ENCODE data around the gene KANSL1.
"Not testable (repeated sequence)": the region's sequence is repeated elsewhere in the genome, so short reads cannot be mapped to it uniquely, and the experiment has no call there.

The KANSL1 gene

GRCh38 chr17:46110219-46110618, 83.0 kb downstream of the KANSL1 start:
- DNase-seq (ENCODE audit: low read depth in 2 of 2): no peak

- DNase-seq (ENCODE audit: low read depth in 2 of 2): no peak
Observed at GRCh38 chr17:46109603-46110189, 83.5 kb downstream of the KANSL1 start.

GRCh38 chr17:46108550-46109110, 84.6 kb downstream of the KANSL1 start:
- no peak for DNase-seq (ENCODE audit: low read depth in 2 of 2)

DNA sequence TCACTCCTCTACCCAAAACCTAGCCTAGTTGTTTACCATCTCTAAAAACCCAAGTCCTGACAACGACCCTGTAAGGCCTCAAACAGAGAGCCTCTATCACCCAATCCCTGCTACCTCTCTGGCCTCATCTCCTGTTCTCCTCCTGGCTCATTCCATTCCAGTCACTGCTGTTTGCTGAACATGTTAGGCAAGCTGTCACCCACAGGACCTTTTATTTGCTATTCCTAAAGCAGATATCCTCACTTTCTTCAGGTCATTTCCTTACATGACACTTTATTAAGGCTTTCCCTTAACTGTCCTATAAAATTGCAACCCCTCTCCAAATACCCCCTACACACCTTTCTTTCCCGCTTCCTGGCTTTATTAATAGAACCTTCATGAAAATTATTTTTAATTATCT, 85.1 kb downstream of the KANSL1 start:
- DNase-seq (ENCODE audit: low read depth in 2 of 2): no peak

- DNase-seq (ENCODE audit: low read depth in 2 of 2): no peak
Observed at GRCh38 chr17:46106966-46107644, 86.1 kb downstream of the KANSL1 start.

DNA sequence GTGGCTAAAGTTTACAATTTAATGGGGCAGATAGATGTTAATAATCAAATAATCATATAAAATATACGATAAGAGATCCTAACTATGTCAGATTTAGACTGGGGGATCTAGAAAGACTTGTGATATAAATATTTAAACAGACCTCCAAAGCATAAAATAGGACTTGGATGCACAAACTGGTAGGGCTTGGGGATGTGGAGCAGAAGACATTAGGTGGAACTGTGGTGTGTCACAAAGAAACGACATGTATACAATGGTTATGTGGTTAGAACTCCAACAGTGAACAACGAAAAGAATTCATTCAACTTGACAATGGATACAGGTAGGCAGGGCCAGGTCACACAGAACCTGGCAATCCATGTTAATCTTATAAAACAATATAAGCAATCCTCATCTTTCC, 90.4 kb downstream of the KANSL1 start:
- not testable (repeated sequence) for DNase-seq (ENCODE audit: low read depth in 2 of 2)

DNA sequence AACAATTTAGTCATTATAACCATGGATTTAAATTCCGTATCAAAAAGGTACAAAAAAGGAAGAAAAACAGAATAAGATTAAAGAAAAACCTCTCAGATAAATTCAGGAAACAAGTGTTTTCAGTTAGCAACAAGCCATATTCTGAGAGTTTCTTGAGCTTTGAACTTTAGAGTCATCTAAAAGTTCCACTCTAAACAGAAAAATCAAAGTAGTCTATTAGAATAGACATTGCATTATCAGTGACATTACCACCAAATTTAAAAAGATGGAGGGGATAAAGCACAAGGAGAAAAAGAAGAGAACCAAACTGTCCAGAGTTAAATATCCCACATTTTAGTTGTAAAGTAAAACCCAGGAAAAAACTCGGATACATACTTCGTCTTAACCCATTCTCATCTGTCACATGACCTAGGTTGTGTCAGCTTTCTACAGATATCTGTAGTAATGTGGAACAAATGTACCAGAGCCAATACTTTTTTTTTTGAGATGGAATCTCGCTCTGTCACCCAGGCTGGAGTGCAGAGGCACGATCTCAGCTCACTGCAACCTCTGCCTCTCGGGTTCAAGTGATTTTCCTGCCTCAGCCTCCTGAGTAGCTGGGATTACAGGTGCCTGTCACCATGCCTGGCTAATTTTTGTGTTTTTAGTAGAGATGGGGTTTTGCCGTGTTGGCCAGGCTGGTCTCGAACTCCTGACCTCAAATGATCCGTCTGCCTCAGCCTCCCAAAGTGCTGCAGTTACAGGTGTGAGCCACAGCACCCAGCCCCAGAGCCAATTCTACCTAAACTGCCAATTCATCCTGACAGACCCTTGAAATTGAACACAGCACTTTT, 91.2 kb downstream of the KANSL1 start:
- DNase-seq (ENCODE audit: low read depth in 2 of 2): not testable (repeated sequence)

DNA sequence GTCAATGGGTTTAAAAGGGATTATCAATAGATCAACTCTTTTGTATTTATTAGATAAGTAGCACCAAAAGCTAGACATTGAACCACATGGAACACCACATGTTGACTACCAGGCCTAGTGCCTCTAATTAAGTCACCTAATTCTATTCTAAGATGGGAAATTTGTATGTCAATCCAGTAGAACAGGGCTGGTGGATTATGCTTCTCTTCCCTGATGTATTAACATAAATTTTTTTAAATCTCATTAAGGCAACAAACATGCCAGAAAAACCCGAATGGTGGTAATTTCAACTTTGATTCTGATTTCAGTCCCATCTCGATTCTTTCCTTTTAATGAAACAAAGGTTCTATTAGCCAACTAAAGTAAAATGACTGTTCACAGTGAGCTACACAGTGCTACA, 92.6 kb downstream of the KANSL1 start:
- DNase-seq (ENCODE audit: low read depth in 2 of 2): no peak

GRCh38 chr17:46099865-46100264, 93.4 kb downstream of the KANSL1 start:
- no peak for DNase-seq (ENCODE audit: low read depth in 2 of 2)

GRCh38 chr17:46097497-46097896, 95.7 kb downstream of the KANSL1 start:
- DNase-seq (ENCODE audit: low read depth in 2 of 2): no peak

GRCh38 chr17:46092991-46093390, 100.2 kb downstream of the KANSL1 start:
- DNase-seq (ENCODE audit: low read depth in 2 of 2): no peak

- no peak for DNase-seq (ENCODE audit: low read depth in 2 of 2)
Observed at GRCh38 chr17:46090871-46091270, 102.4 kb downstream of the KANSL1 start.

DNA sequence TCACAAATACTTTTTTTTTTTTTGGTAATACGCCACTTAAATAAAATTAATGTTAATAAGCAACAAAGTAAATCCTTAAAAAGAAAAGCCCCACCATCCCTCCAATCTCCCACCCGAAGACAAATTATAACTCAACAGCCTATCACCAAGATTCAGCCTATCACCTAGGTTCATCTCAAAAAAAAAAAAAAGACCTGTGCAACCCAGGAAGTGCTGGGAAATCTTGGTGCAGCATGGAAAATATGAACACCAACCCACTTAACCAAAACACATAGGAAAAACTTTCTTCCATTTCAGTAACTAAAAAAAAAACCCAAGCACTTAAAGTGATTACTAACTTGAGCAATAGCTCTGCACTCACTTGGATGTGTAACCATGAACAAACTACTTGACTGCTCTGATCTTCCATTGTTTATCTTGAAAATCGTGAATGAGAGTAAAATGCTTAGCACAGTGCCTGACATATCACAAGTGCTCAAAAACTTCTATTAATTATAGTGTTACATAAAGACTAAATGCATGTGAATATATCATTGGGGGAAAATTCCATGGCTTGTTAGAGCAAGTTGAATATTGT, 103.8 kb downstream of the KANSL1 start:
- DNase-seq (ENCODE audit: low read depth in 2 of 2): no peak

DNA sequence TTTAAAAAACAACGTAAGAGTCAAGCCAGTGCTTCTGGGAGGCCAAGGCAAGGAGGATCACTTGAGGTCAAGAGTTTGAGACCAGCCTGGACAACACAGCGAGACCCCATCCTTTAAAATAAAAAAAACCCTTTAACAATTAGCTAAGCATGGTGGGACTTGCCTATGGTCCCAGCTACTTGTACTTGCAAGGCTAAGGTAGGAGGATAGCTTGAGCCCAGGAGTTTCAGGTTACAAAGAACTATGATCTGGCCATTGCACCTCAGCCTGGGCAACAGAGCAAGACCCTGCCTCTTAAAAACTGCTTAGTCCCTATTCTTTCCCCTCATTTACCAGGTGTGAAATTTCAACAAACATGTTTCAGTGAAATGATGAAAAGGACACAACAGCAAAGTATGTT, 104.6 kb downstream of the KANSL1 start:
- no peak for DNase-seq (ENCODE audit: low read depth in 2 of 2)

DNA sequence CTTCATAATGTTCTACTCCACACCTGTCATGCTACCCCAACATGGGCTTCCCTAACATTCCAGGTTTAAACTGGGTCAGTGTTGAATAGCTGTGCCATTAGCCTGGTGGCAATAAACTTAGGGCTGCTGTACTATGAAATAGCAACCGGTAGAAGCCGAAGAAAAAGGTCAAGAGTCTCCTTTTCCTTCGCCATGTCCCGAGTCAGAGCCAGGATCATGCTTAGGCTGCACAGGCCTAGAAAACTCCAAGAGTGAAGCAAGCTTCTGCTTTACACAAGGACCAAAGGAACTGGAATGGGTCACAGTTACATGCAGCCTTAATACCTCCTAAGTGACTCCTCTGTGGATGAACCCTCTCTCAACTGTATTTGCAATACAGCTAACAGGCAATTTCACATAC, 105.4 kb downstream of the KANSL1 start:
- not testable (repeated sequence) for DNase-seq (ENCODE audit: low read depth in 2 of 2)

GRCh38 chr17:46086821-46087220, 106.4 kb downstream of the KANSL1 start:
- DNase-seq (ENCODE audit: low read depth in 2 of 2): no peak

DNA sequence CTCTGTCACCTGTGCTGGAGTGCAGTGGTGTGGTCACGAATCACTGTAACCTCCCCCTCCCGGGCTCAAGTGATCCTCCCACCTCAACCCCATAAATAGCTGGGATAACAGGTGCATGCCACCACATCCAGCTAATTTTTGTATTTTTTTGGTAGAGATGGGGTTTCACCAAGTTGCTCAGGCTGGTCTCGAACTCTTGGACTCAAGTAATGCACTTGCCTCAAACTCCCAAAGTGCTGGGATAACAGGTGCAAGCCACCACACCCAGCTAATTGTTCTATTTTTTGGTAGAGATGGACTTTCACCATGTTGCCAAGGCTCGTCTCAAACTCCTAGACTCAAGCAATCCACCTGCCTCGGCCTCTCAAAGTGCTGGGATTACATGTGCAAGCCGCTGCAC, 107.7 kb downstream of the KANSL1 start:
- no peak for DNase-seq (ENCODE audit: low read depth in 2 of 2)

DNA sequence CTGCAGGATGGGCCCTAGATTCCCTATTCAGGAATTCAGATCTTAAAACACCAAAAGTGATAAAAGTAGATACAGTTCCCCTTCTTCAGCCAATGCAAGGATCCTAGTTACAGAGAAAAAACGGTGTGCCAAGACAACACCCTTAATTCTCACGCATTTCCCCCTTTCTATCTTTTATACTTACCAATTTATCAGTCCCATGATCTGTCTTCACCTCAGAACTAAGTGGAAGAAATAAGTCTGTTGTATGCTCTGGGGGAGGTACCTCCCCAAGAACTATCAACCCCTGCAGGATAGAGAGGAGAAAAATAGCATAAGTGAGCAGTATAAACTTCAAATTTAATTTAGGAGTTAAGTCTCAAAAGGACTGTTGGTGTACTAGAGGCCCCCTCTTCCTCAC, 111.0 kb downstream of the KANSL1 start:
- DNase-seq (ENCODE audit: low read depth in 2 of 2): no peak

DNA sequence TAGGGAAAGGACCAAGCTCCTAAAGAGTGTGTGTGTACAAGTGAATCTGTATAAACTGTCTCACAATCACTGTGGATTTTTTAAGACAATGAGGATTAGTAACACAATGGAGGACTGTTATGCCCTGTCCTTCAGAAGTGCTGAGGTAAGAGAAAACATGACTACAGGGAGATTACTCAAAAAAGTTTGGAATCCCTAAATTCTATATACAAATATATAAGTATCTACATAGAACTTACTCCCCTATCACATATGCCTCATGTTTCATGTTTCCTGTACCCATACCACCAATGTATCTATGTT, 112.3 kb downstream of the KANSL1 start:
- DNase-seq (ENCODE audit: low read depth in 2 of 2): no peak

DNA sequence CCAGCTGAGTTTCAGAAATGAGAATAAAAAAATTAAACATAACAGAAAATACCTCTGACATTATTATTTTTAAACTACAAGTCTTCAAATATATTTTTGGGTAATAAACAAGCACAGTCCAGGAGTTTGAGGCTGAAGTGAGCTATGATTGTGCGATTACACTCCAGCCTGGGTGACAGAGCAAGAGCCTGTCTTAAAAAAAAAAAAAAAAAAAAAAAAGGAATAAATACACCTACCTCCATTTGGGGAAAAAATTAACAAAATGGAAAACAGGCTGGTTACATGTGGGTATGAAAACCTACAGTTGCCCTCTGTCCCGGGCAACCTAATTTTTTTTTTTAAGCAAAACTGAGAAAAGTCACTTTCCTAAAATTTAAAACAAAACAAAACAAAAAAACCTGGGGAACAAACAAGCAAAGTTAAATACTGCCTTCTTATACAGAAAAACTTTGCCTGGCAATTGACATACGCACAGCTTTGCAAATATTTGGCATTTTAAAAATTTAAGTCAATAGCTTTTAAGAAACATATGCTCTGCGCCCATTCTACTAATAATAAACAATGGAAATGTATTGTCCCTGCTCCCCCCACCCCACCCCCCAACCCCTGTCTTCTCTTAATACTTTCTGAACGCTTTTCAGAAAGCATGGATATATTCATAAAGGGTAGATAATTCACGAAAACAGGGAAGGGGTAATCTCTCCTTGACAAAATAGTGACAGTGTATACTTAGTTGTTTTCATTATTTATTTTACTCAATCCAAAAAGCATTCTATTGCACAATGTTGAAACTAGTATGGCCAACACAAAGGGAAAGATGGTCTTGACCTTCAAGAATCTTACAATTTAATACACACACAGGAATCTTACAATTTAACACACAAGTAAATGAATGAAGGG, 112.9 kb downstream of the KANSL1 start:
- no peak for DNase-seq (ENCODE audit: low read depth in 2 of 2)

- no peak for DNase-seq (ENCODE audit: low read depth in 2 of 2)
Observed at GRCh38 chr17:46078675-46079074, 114.6 kb downstream of the KANSL1 start.

All from stimulated activated CD4-positive, alpha-beta T cell treated with anti-CD3 and anti-CD28 coated beads, Interleukin-15, amount 100 ng/mL, for 48 hours (primary cell).